Neuron (in vitro differentiated cells): Measurements from ENCODE around the gene UBALD1.

Source experiments
- H2AFZ ChIP-seq: one replicate; pipeline ENCODE4 v1.6.1; 2013; ENCODE audit warnings: low read depth, mild to moderate bottlenecking, inconsistent platforms, low read length, moderate library complexity
- H3K27me3 ChIP-seq: one replicate; pipeline ENCODE4 v1.6.1; 2013; ENCODE audit warnings: low read length; ENCODE audit not compliant: insufficient read depth
- H3K36me3 ChIP-seq: one replicate; pipeline ENCODE4 v1.6.1; 2013; ENCODE audit warnings: low read length; ENCODE audit not compliant: insufficient read depth
- H3K4me1 ChIP-seq: one replicate; pipeline ENCODE4 v1.6.1; 2013; ENCODE audit warnings: low read length; ENCODE audit not compliant: insufficient read depth
- H3K4me3 ChIP-seq: 2 replicates; pipeline ENCODE4 v1.5.1; 2013; ENCODE audit warnings: mild to moderate bottlenecking, low read length, moderate library complexity
- H3K9me3 ChIP-seq: one replicate; pipeline ENCODE4 v1.6.1; 2013; ENCODE audit warnings: low read length

UBALD1 gene

DNA sequence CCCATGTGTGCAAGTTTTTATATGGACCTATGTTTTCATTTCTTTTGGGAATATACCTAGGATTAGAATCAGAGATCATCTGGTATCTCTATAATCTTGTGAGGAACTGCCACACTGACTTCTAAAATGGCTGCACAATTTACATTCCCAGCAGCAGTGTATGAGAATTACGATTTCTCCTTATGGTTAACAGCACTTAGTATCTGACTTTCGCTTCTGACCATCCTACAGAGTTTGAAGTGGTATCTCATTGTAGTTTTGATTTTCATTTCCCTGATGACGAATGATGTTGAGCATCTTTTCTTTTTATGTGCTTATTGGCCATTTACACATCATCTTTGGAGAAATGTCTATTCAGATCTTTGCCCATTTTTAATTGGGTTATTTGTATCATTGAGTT is 48.5 kb downstream of the UBALD1 start:
- Histone ChIP-seq H3K9me3 (no peaks in the 10 kb centered on the region), H3K36me3 (no peaks in the 10 kb centered on the region), H2AFZ (no peak overlapping the region), H3K4me1 (peaks cover 16% of the 10 kb centered on the region), H3K27me3 (no peaks in the 10 kb centered on the region), H3K4me3 (no peak overlapping the region)

DNA sequence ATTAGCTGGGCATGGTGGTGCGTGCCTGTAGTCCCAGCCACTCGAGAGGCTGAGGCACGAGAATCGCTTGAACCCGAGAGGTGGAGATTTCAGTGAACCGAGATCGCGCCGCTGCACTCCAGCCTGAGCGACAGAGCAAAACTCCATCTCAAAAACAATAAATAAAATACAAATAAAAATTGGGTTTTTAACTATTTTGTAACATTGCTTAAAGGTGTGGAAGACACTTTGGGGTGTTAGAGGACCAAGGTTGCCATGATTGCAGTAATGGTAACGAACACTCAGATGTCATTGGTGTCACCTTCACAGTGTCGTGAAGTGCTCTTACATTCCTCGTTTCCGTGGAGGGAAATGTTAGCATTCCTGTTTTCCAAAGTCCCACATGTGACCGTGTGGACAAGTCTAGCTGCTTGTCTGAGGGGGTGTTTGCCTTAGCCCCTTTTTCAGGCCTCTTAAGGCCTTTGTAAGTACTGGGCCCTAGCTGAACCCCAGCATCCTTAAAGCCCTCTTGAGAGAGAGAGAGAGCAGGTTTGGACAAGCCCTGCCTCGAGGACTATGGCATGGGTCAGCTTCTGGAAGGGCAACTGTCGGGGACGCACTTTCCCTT is 49.9 kb downstream of the UBALD1 start:
- no peaks in the 10 kb centered on the region for H3K27me3 ChIP-seq
- no peaks in the 10 kb centered on the region for H3K36me3 ChIP-seq
- no peaks in the 10 kb centered on the region for H3K9me3 ChIP-seq
- no peak overlapping the region for H3K4me3 ChIP-seq
- no peak overlapping the region for H2AFZ ChIP-seq
- peaks cover 14% of the 10 kb centered on the region for H3K4me1 ChIP-seq

DNA sequence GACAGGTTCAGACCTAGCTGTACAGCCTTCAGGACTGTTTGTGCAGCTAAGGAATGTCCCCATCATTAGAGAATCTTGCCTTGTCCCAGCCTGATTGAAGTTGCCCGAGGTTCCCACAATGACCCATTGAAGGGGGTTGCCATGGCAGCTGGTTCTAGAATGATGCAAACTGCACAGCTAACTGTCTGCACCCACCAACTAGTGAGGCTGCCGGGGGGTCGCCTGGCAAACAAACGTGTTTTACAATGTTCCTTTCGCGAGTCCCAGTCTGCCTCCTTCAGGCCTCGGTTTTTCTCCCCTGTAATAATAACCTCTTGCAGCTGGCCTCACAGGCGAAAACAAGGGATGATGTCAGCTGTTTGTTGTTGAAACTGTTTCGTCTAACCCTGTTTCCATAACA is 53.1 kb downstream of the UBALD1 start:
- Histone ChIP-seq H3K4me3 (no peak overlapping the region), H2AFZ (peak overlapping the region; percentile 1), H3K27me3 (no peaks in the 10 kb centered on the region), H3K36me3 (no peaks in the 10 kb centered on the region), H3K4me1 (peaks cover 14% of the 10 kb centered on the region), H3K9me3 (no peaks in the 10 kb centered on the region)
